H9 (cell line): ENCODE measurements around the gene IFIH1. TPM values are rescaled to one million over a fixed set of nuclear protein-coding genes. Genes with fewer than 3 reads are reported as not detected.

Experiments
- DNase-seq: peaks from one replicate; pipeline ENCODE4 v3.0.0-alpha.2; 2017
- H2AFZ ChIP-seq: one replicate; pipeline ENCODE4 v1.6.1; 2013; ENCODE audit warnings: mild to moderate bottlenecking, low read length, control low read depth, moderate library complexity
- H2AK5ac ChIP-seq: 2 replicates; pipeline ENCODE4 v1.6.1; 2013; ENCODE audit warnings: low read length, control low read depth, mixed read lengths; ENCODE audit not compliant: insufficient read length
- H2BK120ac ChIP-seq: one replicate; pipeline ENCODE4 v1.6.1; 2013; ENCODE audit warnings: low read depth, mild to moderate bottlenecking, low read length, control low read depth, inconsistent platforms; ENCODE audit not compliant: poor library complexity, severe bottlenecking
- H2BK12ac ChIP-seq: 2 replicates; pipeline ENCODE4 v1.6.1; 2013; ENCODE audit warnings: low read length, control low read depth, mixed read lengths, low read depth; ENCODE audit not compliant: insufficient read length
- H2BK15ac ChIP-seq: 2 replicates; pipeline ENCODE4 v1.6.1; 2013; ENCODE audit warnings: low read depth, low read length, control low read depth
- H2BK20ac ChIP-seq: one replicate; pipeline ENCODE4 v1.6.1; 2013; ENCODE audit warnings: low read depth, mild to moderate bottlenecking, low read length, control low read depth, inconsistent platforms; ENCODE audit not compliant: poor library complexity, severe bottlenecking
- H2BK5ac ChIP-seq: 2 replicates; pipeline ENCODE4 v1.6.1; 2013; ENCODE audit warnings: low read length, control low read depth, mixed read lengths; ENCODE audit not compliant: insufficient read length
- H3K14ac ChIP-seq: 2 replicates; pipeline ENCODE4 v1.6.1; 2013; ENCODE audit warnings: low read length, control low read depth; ENCODE audit not compliant: insufficient read depth
- H3K18ac ChIP-seq: 2 replicates; pipeline ENCODE4 v1.6.1; 2013; ENCODE audit warnings: low read depth, mild to moderate bottlenecking, mixed read lengths, low read length, control low read depth; ENCODE audit not compliant: insufficient read length
- H3K23ac ChIP-seq: 2 replicates; pipeline ENCODE4 v1.6.1; 2013; ENCODE audit warnings: low read length, control low read depth, mixed read lengths, low read depth; ENCODE audit not compliant: insufficient read length
- H3K23me2 ChIP-seq: 2 replicates; pipeline ENCODE4 v1.6.1; 2013; ENCODE audit warnings: low read depth, mild to moderate bottlenecking, mixed read lengths, low read length, control low read depth; ENCODE audit not compliant: insufficient read length, poor library complexity, severe bottlenecking
- H3K27ac ChIP-seq: 2 replicates; pipeline ENCODE4 v1.5.1; 2013; ENCODE audit warnings: low read length, control low read depth, mixed read lengths, low read depth; ENCODE audit not compliant: insufficient read length
- H3K27me3 ChIP-seq: 2 replicates; pipeline ENCODE4 v1.6.1; 2013; ENCODE audit warnings: low read length, control low read depth, inconsistent platforms; ENCODE audit not compliant: insufficient read depth
- H3K4ac ChIP-seq: 2 replicates; pipeline ENCODE4 v1.6.1; 2013; ENCODE audit warnings: low read depth, mild to moderate bottlenecking, control low read depth, inconsistent platforms, low read length, moderate library complexity
- H3K4me1 ChIP-seq: 2 replicates; pipeline ENCODE4 v1.6.1; 2013; ENCODE audit warnings: low read length, control low read depth, inconsistent platforms; ENCODE audit not compliant: insufficient read depth
- H3K4me2 ChIP-seq: 2 replicates; pipeline ENCODE4 v1.6.1; 2013; ENCODE audit warnings: low read length, control low read depth, mixed read lengths; ENCODE audit not compliant: insufficient read length, insufficient read depth
- H3K56ac ChIP-seq: 2 replicates; pipeline ENCODE4 v1.6.1; 2013; ENCODE audit warnings: low read depth, mild to moderate bottlenecking, mixed read lengths, low read length, control low read depth; ENCODE audit not compliant: insufficient read length
- H3K79me1 ChIP-seq: 2 replicates; pipeline ENCODE4 v1.6.1; 2013; ENCODE audit warnings: low read depth, mild to moderate bottlenecking, moderate library complexity, low read length, control low read depth, inconsistent platforms; ENCODE audit not compliant: insufficient read depth, poor library complexity, severe bottlenecking
- H3K79me2 ChIP-seq: 2 replicates; pipeline ENCODE4 v1.6.1; 2013; ENCODE audit warnings: low read length, control low read depth, inconsistent platforms; ENCODE audit not compliant: insufficient read depth
- H3K9ac ChIP-seq: 2 replicates; pipeline ENCODE4 v1.6.1; 2013; ENCODE audit warnings: low read length, control low read depth, mixed read lengths; ENCODE audit not compliant: insufficient read length; ENCODE audit errors: extremely low read depth
- H3K9me3 ChIP-seq: one replicate; pipeline ENCODE4 v1.6.1; 2013; ENCODE audit warnings: low read depth, low read length, inconsistent platforms; ENCODE audit not compliant: control insufficient read depth
- H3T11ph ChIP-seq: one replicate; pipeline ENCODE4 v1.6.1; 2013; ENCODE audit warnings: mild to moderate bottlenecking, low read length, control low read depth, inconsistent platforms
- H4K20me1 ChIP-seq: one replicate; pipeline ENCODE4 v1.6.1; 2013; ENCODE audit not compliant: control insufficient read depth, insufficient read length, insufficient read depth
- H4K5ac ChIP-seq: 2 replicates; pipeline ENCODE4 v1.6.1; 2013; ENCODE audit warnings: low read depth, mild to moderate bottlenecking, mixed read lengths, low read length, control low read depth; ENCODE audit not compliant: insufficient read length
- H4K8ac ChIP-seq: replicated peaks from 2 replicates; pipeline ENCODE4 v1.6.1; 2013; ENCODE audit warnings: low read length, control low read depth, mixed read lengths, low read depth; ENCODE audit not compliant: insufficient read length
- H4K91ac ChIP-seq: 2 replicates; pipeline ENCODE4 v1.6.1; 2013; ENCODE audit warnings: low read depth, mild to moderate bottlenecking, moderate library complexity, mixed read lengths, low read length, control low read depth; ENCODE audit not compliant: insufficient read length
- H3K27ac Mint-ChIP-seq, 3 experiments: 2 replicates in 2 of 3; 3 replicates in 1 of 3; pipeline ENCODE4 v1.8.0; 2020 to 2021; ENCODE audit warnings: mixed read lengths in 3 of 3, mild to moderate bottlenecking in 1 of 3, moderate library complexity in 1 of 3
- H3K27me3 Mint-ChIP-seq: 2 replicates; pipeline ENCODE4 v1.8.0; 2021; ENCODE audit warnings: low read depth, mild to moderate bottlenecking, moderate library complexity, mixed read lengths
- H3K36me3 Mint-ChIP-seq, 3 experiments: 2 replicates in 2 of 3; 3 replicates in 1 of 3; pipeline ENCODE4 v1.8.0; 2020 to 2021; ENCODE audit warnings: low read depth in 3 of 3, mixed read lengths in 3 of 3; ENCODE audit not compliant: insufficient read depth in 1 of 3
- H3K4me1 Mint-ChIP-seq, 2 experiments: 2 replicates each; pipeline ENCODE4 v1.8.0; 2020; ENCODE audit warnings: mixed read lengths in 2 of 2
- H3K4me3 Mint-ChIP-seq, 2 experiments: 2 replicates in 1 of 2; 3 replicates in 1 of 2; pipeline ENCODE4 v1.8.0; 2020 to 2021; ENCODE audit warnings: mild to moderate bottlenecking in 2 of 2, mixed read lengths in 2 of 2, moderate library complexity in 1 of 2
- H3K9me3 Mint-ChIP-seq, 2 experiments: 2 replicates in 1 of 2; 3 replicates in 1 of 2; pipeline ENCODE4 v1.8.0; 2020; ENCODE audit warnings: mild to moderate bottlenecking in 2 of 2, mixed read lengths in 2 of 2, moderate library complexity in 1 of 2
- WGBS: extraction: QIAGEN DNeasy Blood & Tissue Kit; methylation state at CpG from one replicate; pipeline ENCODE4 v1.1.7; 2013; ENCODE audit warnings: missing lambda C conversion rate, low lambda C conversion rate, mixed read lengths; ENCODE audit not compliant: insufficient read length; ENCODE audit errors: extremely low coverage; 5-methylcytosine and 5-hydroxymethylcytosine counted together
- total RNA-seq: library from RNA; stranded (reverse); gene quantifications from 2 replicates; pipeline ENCODE4 v1.2.1, GENCODE V29; 2021
- TF ChIP-seq, protein P1 (sequence below): fragments of 200-600 bp; sonication (generic); conservative IDR thresholded peaks from 3 replicates; pipeline ENCODE4 v1.8.0; 2021; ENCODE audit warnings: antibody characterized with exemption, mild to moderate bottlenecking

The IFIH1 gene
- total RNA-seq, 1 experiment from 2014 or later = 0.81 TPM

DNA sequence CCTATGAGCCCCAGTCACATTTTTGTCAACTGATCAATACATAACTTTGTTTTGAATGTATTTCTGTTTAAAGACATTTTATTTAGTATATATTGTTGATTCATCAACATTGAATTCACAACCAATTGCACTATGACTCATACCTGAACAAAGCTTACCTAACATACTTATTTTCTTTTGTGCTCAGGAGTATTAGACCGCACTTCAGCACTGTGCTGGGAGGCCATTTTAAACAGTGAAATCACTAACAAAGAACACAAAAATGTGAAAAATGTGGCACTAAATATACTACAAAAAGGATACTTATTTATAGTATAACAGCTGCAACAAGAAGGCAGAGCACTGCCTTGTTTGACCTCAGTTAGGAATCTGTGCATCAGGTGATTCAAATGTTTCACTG is 12.4 kb upstream of the IFIH1 start:
- no peak overlapping the region for H4K91ac ChIP-seq
- H2BK12ac ChIP-seq = no peak overlapping the region
- H2BK20ac ChIP-seq = no peak overlapping the region
- H3K79me1 ChIP-seq = no peaks in the 10 kb centered on the region
- H3K4me1 ChIP-seq = no peaks in the 10 kb centered on the region
- no peak overlapping the region for H3K14ac ChIP-seq
- WGBS = no CpG with 5 or more reads among the region's 1 CpG
- no peaks in the 10 kb centered on the region for H3K79me2 ChIP-seq
- H3K36me3 Mint-ChIP-seq = peaks cover 0 to 5% (median 0%) of the 10 kb centered on the region in 3 experiments; a peak in 2 of 7 replicates
- no peak overlapping the region for H3K56ac ChIP-seq
- H3K27me3 ChIP-seq = no peaks in the 10 kb centered on the region
- no peaks in the 10 kb centered on the region for H3K23me2 ChIP-seq
- H3K27ac Mint-ChIP-seq = no peak overlapping the region
- no peak overlapping the region for H4K5ac ChIP-seq
- H3K27me3 Mint-ChIP-seq = no peaks in the 10 kb centered on the region; the same call in 1 of the 2 replicates
- no peak overlapping the region for H3K27ac ChIP-seq
- no peak overlapping the region for H2AK5ac ChIP-seq
- H4K8ac ChIP-seq = no peak overlapping the region
- H3K18ac ChIP-seq = no peak overlapping the region
- H2BK120ac ChIP-seq = no peak overlapping the region
- no peak overlapping the region for H3K23ac ChIP-seq
- no peaks in the 10 kb centered on the region for H3K9me3 ChIP-seq
- TF ChIP-seq, protein P1, sequence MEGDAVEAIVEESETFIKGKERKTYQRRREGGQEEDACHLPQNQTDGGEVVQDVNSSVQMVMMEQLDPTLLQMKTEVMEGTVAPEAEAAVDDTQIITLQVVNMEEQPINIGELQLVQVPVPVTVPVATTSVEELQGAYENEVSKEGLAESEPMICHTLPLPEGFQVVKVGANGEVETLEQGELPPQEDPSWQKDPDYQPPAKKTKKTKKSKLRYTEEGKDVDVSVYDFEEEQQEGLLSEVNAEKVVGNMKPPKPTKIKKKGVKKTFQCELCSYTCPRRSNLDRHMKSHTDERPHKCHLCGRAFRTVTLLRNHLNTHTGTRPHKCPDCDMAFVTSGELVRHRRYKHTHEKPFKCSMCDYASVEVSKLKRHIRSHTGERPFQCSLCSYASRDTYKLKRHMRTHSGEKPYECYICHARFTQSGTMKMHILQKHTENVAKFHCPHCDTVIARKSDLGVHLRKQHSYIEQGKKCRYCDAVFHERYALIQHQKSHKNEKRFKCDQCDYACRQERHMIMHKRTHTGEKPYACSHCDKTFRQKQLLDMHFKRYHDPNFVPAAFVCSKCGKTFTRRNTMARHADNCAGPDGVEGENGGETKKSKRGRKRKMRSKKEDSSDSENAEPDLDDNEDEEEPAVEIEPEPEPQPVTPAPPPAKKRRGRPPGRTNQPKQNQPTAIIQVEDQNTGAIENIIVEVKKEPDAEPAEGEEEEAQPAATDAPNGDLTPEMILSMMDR = no peak
- H2BK15ac ChIP-seq = no peak overlapping the region
- H2AFZ ChIP-seq = no peak overlapping the region
- no peak overlapping the region for H3K4ac ChIP-seq
- H4K20me1 ChIP-seq = no peaks in the 10 kb centered on the region
- H3K9ac ChIP-seq = no peak overlapping the region
- peaks cover 2 to 7% of the 10 kb centered on the region in 2 experiments; a peak in 3 of 5 replicates for H3K9me3 Mint-ChIP-seq
- no peak overlapping the region for H2BK5ac ChIP-seq
- no peak overlapping the region for H3T11ph ChIP-seq
- H3K4me2 ChIP-seq = no peak overlapping the region
- no peaks in the 10 kb centered on the region for H3K4me1 Mint-ChIP-seq
- DNase-seq = no peak
- no peak overlapping the region for H3K4me3 Mint-ChIP-seq
